K562 (cell line): ENCODE measurements around the gene SULT1C4. TPM values are rescaled to one million over a fixed set of nuclear protein-coding genes. Genes with fewer than 3 reads are reported as not detected.

Experiments
- ATAC-seq: fragments of 200-7000 bp; cut with Tn5 transposase; 3 replicates; pipeline ENCODE4 v1.9.1; 2020; ENCODE audit warnings: moderate library complexity
- BruUV-seq: library from RNA; stranded (reverse); fragments of 400-500 nt; replicated peaks from 2 replicates; lab custom pipeline; 2021; lab: Mats Ljungman, UMichigan
- CTCF ChIA-PET: fragments of 300-600 bp; formaldehyde crosslinking; extraction: SDS; loops from one replicate; lab custom pipeline; 2021; ENCODE audit warnings: low intra/inter-chr PET ratio; lab: Yijun Ruan, JAX
- POLR2A ChIA-PET: fragments of 300-600, 350-650 bp; sonication (Branson Sonifier 250); formaldehyde crosslinking; extraction: SDS; loops from one replicate; lab custom pipeline; 2021; ENCODE audit warnings: antibody characterized with exemption, inconsistent platforms; lab: Yijun Ruan, JAX
- DNase-seq, 4 experiments: peaks; one replicate each; pipeline versions ENCODE4 v3.0.0 to v3.0.0-alpha.2; 2011 to 2018; ENCODE audit warnings: low spot score in 3 of 4, mixed read lengths in 3 of 4; ENCODE audit errors: extremely low read depth in 1 of 4
- FAIRE-seq: peaks from 2 replicates; lab custom pipeline; 2011; peaks lifted over from hg19 to GRCh38; lab: Jason Lieb, UNC
- H2AFZ ChIP-seq: 2 replicates; pipeline ENCODE4 v1.6.0; 2011; ENCODE audit warnings: low read depth, low read length, control low read depth, inconsistent platforms
- H3K27ac ChIP-seq: fragments of 200-600 bp; 3 replicates; pipeline ENCODE4 v1.8.0; 2011; ENCODE audit warnings: low read depth, mild to moderate bottlenecking, control low read depth, inconsistent platforms, low read length, moderate library complexity, mixed read lengths; ENCODE audit errors: extremely low read depth
- H3K27me3 ChIP-seq, 2 experiments: fragments of 300-600 bp in 1 of 2; 2 replicates in 1 of 2; 3 replicates in 1 of 2; pipeline versions ENCODE4 v1.6.0 to v1.8.0; 2011; ENCODE audit warnings: inconsistent platforms in 2 of 2, low read length in 2 of 2, mild to moderate bottlenecking in 1 of 2, mixed read lengths in 1 of 2, moderate library complexity in 1 of 2; ENCODE audit not compliant: control insufficient read depth in 2 of 2, insufficient read depth in 2 of 2
- H3K36me3 ChIP-seq: fragments of 300-600 bp; 3 replicates; pipeline ENCODE4 v1.8.0; 2011; ENCODE audit warnings: mild to moderate bottlenecking, low read length, inconsistent platforms; ENCODE audit not compliant: control insufficient read depth, insufficient read depth
- H3K4me1 ChIP-seq, 2 experiments: fragments of 200-600 bp in 1 of 2; replicated peaks in 1 of 2; 2 replicates in 1 of 2; 3 replicates in 1 of 2; pipeline versions ENCODE4 v1.5.1 to v1.8.0; 2011; ENCODE audit warnings: inconsistent platforms in 2 of 2, low read length in 2 of 2, mild to moderate bottlenecking in 1 of 2, mixed read lengths in 1 of 2, moderate library complexity in 1 of 2; ENCODE audit not compliant: control insufficient read depth in 2 of 2, insufficient read depth in 2 of 2
- H3K4me2 ChIP-seq: 2 replicates; pipeline ENCODE4 v1.6.1; 2011; ENCODE audit warnings: low read length, control low read depth, inconsistent platforms, mixed read lengths; ENCODE audit not compliant: insufficient read depth
- H3K4me3 ChIP-seq: fragments of 200-600 bp; sonication (generic), shearing (Covaris generic); 2 replicates; pipeline ENCODE4 v1.5.1; 2016; ENCODE audit warnings: control low read depth, inconsistent platforms
- H3K79me2 ChIP-seq: fragments of 200-600 bp; 3 replicates; pipeline ENCODE4 v1.8.0; 2011; ENCODE audit warnings: low read length, inconsistent platforms; ENCODE audit not compliant: control insufficient read depth, insufficient read depth
- H3K9ac ChIP-seq, 2 experiments: 2 replicates each; pipeline versions ENCODE4 v1.6.0 to v1.6.1; 2011; ENCODE audit warnings: low read depth in 2 of 2, low read length in 2 of 2, control low read depth in 1 of 2, inconsistent platforms in 1 of 2, mild to moderate bottlenecking in 1 of 2, mixed read lengths in 1 of 2; ENCODE audit not compliant: insufficient read depth in 1 of 2
- H3K9me1 ChIP-seq: one replicate; pipeline ENCODE4 v1.6.0; 2011; ENCODE audit warnings: inconsistent platforms, mild to moderate bottlenecking, low read length, moderate library complexity; ENCODE audit not compliant: control insufficient read depth, insufficient read depth
- H3K9me3 ChIP-seq: replicated peaks from 2 replicates; pipeline ENCODE4 v1.5.1; 2011; ENCODE audit warnings: low read depth, low read length, inconsistent platforms; ENCODE audit not compliant: control insufficient read depth, insufficient read depth
- H4K20me1 ChIP-seq: replicated peaks from 2 replicates; pipeline ENCODE4 v1.6.1; 2011; ENCODE audit warnings: low read length, inconsistent platforms, mixed read lengths; ENCODE audit not compliant: control insufficient read depth, insufficient read depth
- BCOR ChIP-seq: fragments of 450-650 bp; IDR thresholded peaks from 2 replicates; pipeline ENCODE4 v1.6.1; 2016
- E2F1 ChIP-seq: sonication (generic); formaldehyde crosslinking; IDR thresholded peaks from 2 replicates; pipeline ENCODE4 v1.8.1; 2023; ENCODE audit warnings: mild to moderate bottlenecking, missing genetic modification reagents, moderate library complexity
- HDAC1 ChIP-seq, 2 experiments: fragments of 450-650 bp; IDR thresholded peaks; 2 replicates each; pipeline ENCODE4 v1.6.1; 2016 to 2017; ENCODE audit warnings: inconsistent platforms in 1 of 2, mild to moderate bottlenecking in 1 of 2, moderate library complexity in 1 of 2
- PHF20 ChIP-seq: fragments of 450-650 bp; IDR thresholded peaks from 2 replicates; pipeline ENCODE4 v1.6.1; 2018; ENCODE audit not compliant: partially characterized antibody
- PHF21A ChIP-seq: fragments of 450-650 bp; IDR thresholded peaks from 2 replicates; pipeline ENCODE4 v1.6.1; 2017; ENCODE audit warnings: low read depth, borderline replicate concordance
- RBM17 ChIP-seq: fragments of 200-400 bp; formaldehyde crosslinking; IDR thresholded peaks from 2 replicates; pipeline ENCODE4 v1.6.1; 2017; ENCODE audit warnings: low read depth, mild to moderate bottlenecking, low read length, borderline replicate concordance
- SPI1 ChIP-seq: IDR thresholded peaks from 2 replicates; pipeline ENCODE4 v1.6.1; 2011; ENCODE audit warnings: low read depth, low read length, control low read depth, borderline replicate concordance
- TBP ChIP-seq: optimal IDR thresholded peaks from 2 replicates; pipeline ENCODE3; 2011; ENCODE audit warnings: low read depth, low read length, improper control_type of control experiment
- XRCC4 ChIP-seq: IDR thresholded peaks from one replicate; pipeline ENCODE4 v1.6.1; 2011; ENCODE audit not compliant: insufficient read depth, insufficient read length; ENCODE audit errors: extremely low read depth
- ZNF384 ChIP-seq: IDR thresholded peaks from 2 replicates; pipeline ENCODE4 v1.6.1; 2012; ENCODE audit warnings: low read depth, low read length, improper control_type of control experiment
- WGBS: fragments of 100-300 bp; shearing (Covaris generic); methylation state at CpG from one replicate; pipeline ENCODE4 v1.1.6; 2016; ENCODE audit warnings: low coverage, mixed read lengths; ENCODE audit not compliant: insufficient coverage; ENCODE audit errors: missing lambda C conversion rate; 5-methylcytosine and 5-hydroxymethylcytosine counted together
- in situ Hi-C: fragments of 300-500 bp; cut with MboI; formaldehyde crosslinking; loops from 4 replicates; pipeline ENCODE4 v1.15.0; 2018; ENCODE audit warnings: inconsistent platforms, mixed read lengths
- intact Hi-C: fragments of 100-400 bp; cut with micrococcal nuclease; formaldehyde crosslinking; loops from 2 replicates; pipeline ENCODE4 v1.14.2; 2022
- polyA plus RNA-seq, 8 experiments: library from polyadenylated mRNA; depleted of rRNA in 4 of 8; stranded (reverse) in 5 of 8; unstranded in 3 of 8; fragments of >200 nt; fragmentation: Nextera tagmentation in 2 of 8; fragmentation: Illumina TruSeq in 1 of 8; extraction: Ambion mirVana in 2 of 8; extraction: Trizol in 1 of 8; gene quantifications; 2 replicates each; pipeline versions ENCODE4 v1.2.1 to v1.2.3, GENCODE V29; 2011 to 2014; ENCODE audit warnings: inconsistent platforms in 1 of 8, missing spikeins in 1 of 8
- total RNA-seq, 7 experiments: library from RNA; depleted of rRNA in 6 of 7; stranded (reverse); fragments of >200 nt in 6 of 7; fragmentation: Illumina TruSeq in 2 of 7; extraction: Trizol in 2 of 7; gene quantifications; 2 replicates each; pipeline versions ENCODE4 v1.2.1 to v1.2.3, GENCODE V29; 2011 to 2021; ENCODE audit warnings: low replicate concordance in 1 of 7

Gene SULT1C4
- total and polyA plus RNA-seq, 9 of the 15 experiments (the other 6 are each of a cell fraction or from before 2014, with no cell fraction given) = 0.04 to 0.14 (median 0.09) TPM; not detected in 5

GRCh38 chr2:108363024-108363907, 14.5 kb upstream of the SULT1C4 start:
- Histone ChIP-seq H3K4me1 (peaks cover 2 to 14% of the 10 kb centered on the region in 2 experiments; a peak in 3 of 5 replicates), H3K27me3 (no peaks in the 10 kb centered on the region; a peak in 1 of 5 replicates), H3K4me2 (no peak overlapping the region), H3K36me3 (no peaks in the 10 kb centered on the region), H3K4me3 (no peak overlapping the region), H4K20me1 (no peaks in the 10 kb centered on the region), H3K9ac (no peak overlapping the region), H3K79me2 (no peaks in the 10 kb centered on the region), H2AFZ (no peak overlapping the region; the same call in 1 of the 2 replicates), H3K9me3 (peaks cover 5% of the 10 kb centered on the region; the same call in 1 of the 2 replicates), H3K9me1 (no peaks in the 10 kb centered on the region), H3K27ac (peak overlapping the region; percentile 36; the same call in 1 of the 3 replicates)
- no TSS peak for BruUV-seq
- DNase-seq (peak in 1 of 4 experiments; percentile 20), ATAC-seq (peak; percentile 38), FAIRE-seq (no peak)
- 0 out of 2 replicates have a peak, but pooled peaks have one; percentile 28 for TF ChIP-seq SPI1
- TF ChIP-seq PHF20 = no peak
- ChIA-PET CTCF (no interaction called here), POLR2A (interaction anchor here (0.6 to 0.9 kb wide), 3 partner anchors 8 to 172 kb away, joined by 3 to 4 read pairs (median 3); no protein-coding TSS in a partner anchor)
- intact Hi-C loops = no loop called here
- WGBS = 26% methylated on average over 5 of the region's 6 CpGs
- in situ Hi-C loops = no loop called here

- Histone ChIP-seq H3K4me3 (no peak overlapping the region), H3K9me3 (peaks cover 5% of the 10 kb centered on the region; the same call in 1 of the 2 replicates), H3K27me3 (no peaks in the 10 kb centered on the region; a peak in 1 of 5 replicates), H3K4me1 (peaks cover 2 to 14% of the 10 kb centered on the region in 2 experiments; a peak in 3 of 5 replicates), H3K4me2 (no peak overlapping the region), H3K9me1 (no peaks in the 10 kb centered on the region), H4K20me1 (no peaks in the 10 kb centered on the region), H2AFZ (no peak overlapping the region; the same call in 1 of the 2 replicates), H3K27ac (no peak overlapping the region), H3K36me3 (no peaks in the 10 kb centered on the region), H3K79me2 (no peaks in the 10 kb centered on the region), H3K9ac (no peak overlapping the region)
- no peak for DNase-seq
- intact Hi-C loops = no loop called here
- 0% methylated on average over 1 of the region's 1 CpG for WGBS
- no TSS peak for BruUV-seq
- no peak for ATAC-seq
- in situ Hi-C loops = no loop called here
- FAIRE-seq = no peak
- ChIA-PET CTCF (no interaction called here), POLR2A (no interaction called here)
- TF ChIP-seq TBP = no peak
- TF ChIP-seq ZNF384 = no peak
- no peak for TF ChIP-seq PHF21A
- TF ChIP-seq HDAC1 (IDR thresholded peaks at IDR 0.05) = no peak
- TF ChIP-seq XRCC4 = no peak
- no peak for TF ChIP-seq BCOR
- no peak for TF ChIP-seq RBM17
- no peak for TF ChIP-seq E2F1 (CRISPR knock-in tag)
Observed at GRCh38 chr2:108363908-108364225, 13.9 kb upstream of the SULT1C4 start.
